Brain microvascular endothelial cell (primary cell): ENCODE results near the gene TMEM9.

Experiments used
- DNase-seq: peaks from one replicate; pipeline ENCODE4 v3.0.0-alpha.2; 2020
- H3K27ac ChIP-seq: fragments of 250-450 bp; sonication (Bioruptor Pico); 2 replicates; pipeline ENCODE4 v1.5.1; 2020; ENCODE audit warnings: mild to moderate bottlenecking, moderate library complexity
- H3K27me3 ChIP-seq: fragments of 250-450 bp; sonication (Bioruptor Pico); replicated peaks from 2 replicates; pipeline ENCODE4 v1.5.1; 2020; ENCODE audit warnings: mild to moderate bottlenecking
- H3K36me3 ChIP-seq: fragments of 250-450 bp; sonication (Bioruptor Pico); replicated peaks from 2 replicates; pipeline ENCODE4 v1.5.1; 2020; ENCODE audit warnings: mild to moderate bottlenecking
- H3K4me3 ChIP-seq: 2 replicates; pipeline ENCODE4 v1.5.1; 2011; ENCODE audit warnings: low read depth, mild to moderate bottlenecking, control low read depth, low read length, moderate library complexity
- CTCF ChIP-seq: IDR thresholded peaks from 2 replicates; pipeline ENCODE4 v1.5.1; 2011; ENCODE audit warnings: low read depth, mild to moderate bottlenecking, moderate library complexity, low read length, control low read depth, inconsistent platforms; ENCODE audit errors: missing control alignments
- in situ Hi-C: cut with HindIII; loops from 2 replicates; pipeline ENCODE4 v1.10.0; 2017; ENCODE audit warnings: low sequenced_read_pairs, low pct_ligation_motif_present

The TMEM9 gene

GRCh38 chr1:201184307-201185122, 30.2 kb upstream of the TMEM9 start:
- in situ Hi-C loops: no loop called here
- Histone ChIP-seq H3K36me3 (no peaks in the 10 kb centered on the region), H3K27me3 (no peaks in the 10 kb centered on the region), H3K4me3 (no peak overlapping the region), H3K27ac (no peak overlapping the region)
- DNase-seq: peak; percentile 82
- peak; percentile 93 for TF ChIP-seq CTCF

- Histone ChIP-seq H3K36me3 (no peaks in the 10 kb centered on the region), H3K4me3 (no peak overlapping the region), H3K27ac (no peak overlapping the region), H3K27me3 (no peaks in the 10 kb centered on the region)
- in situ Hi-C loops: no loop called here
- no peak for DNase-seq
- no peak for TF ChIP-seq CTCF
Measured at GRCh38 chr1:201183753-201184152, 29.5 kb upstream of the TMEM9 start.

- H3K36me3 ChIP-seq: no peaks in the 10 kb centered on the region
- no peak for TF ChIP-seq CTCF
- no peaks in the 10 kb centered on the region for H3K27me3 ChIP-seq
- no peak overlapping the region for H3K4me3 ChIP-seq
- H3K27ac ChIP-seq: no peak overlapping the region
- in situ Hi-C loops: no loop called here
- DNase-seq: no peak
Measured at GRCh38 chr1:201183209-201183608, 28.9 kb upstream of the TMEM9 start.

- no peak for TF ChIP-seq CTCF
- DNase-seq: no peak
- Histone ChIP-seq H3K4me3 (no peak overlapping the region), H3K36me3 (no peaks in the 10 kb centered on the region), H3K27ac (no peak overlapping the region), H3K27me3 (no peaks in the 10 kb centered on the region)
- in situ Hi-C loops: no loop called here
Measured at GRCh38 chr1:201181726-201182125, 27.5 kb upstream of the TMEM9 start.

GRCh38 chr1:201181323-201181722, 27.0 kb upstream of the TMEM9 start:
- no peak for TF ChIP-seq CTCF
- Histone ChIP-seq H3K36me3 (no peaks in the 10 kb centered on the region), H3K27me3 (no peaks in the 10 kb centered on the region), H3K4me3 (no peak overlapping the region), H3K27ac (no peak overlapping the region)
- in situ Hi-C loops: no loop called here
- DNase-seq: no peak

GRCh38 chr1:201180901-201181300, 26.6 kb upstream of the TMEM9 start:
- no peak for DNase-seq
- no peaks in the 10 kb centered on the region for H3K36me3 ChIP-seq
- TF ChIP-seq CTCF: no peak
- H3K27ac ChIP-seq: no peak overlapping the region
- in situ Hi-C loops: no loop called here
- H3K27me3 ChIP-seq: no peaks in the 10 kb centered on the region
- H3K4me3 ChIP-seq: no peak overlapping the region
